ENCODE results near the gene CACFD1.
A peak's percentile ranks its signal among the peaks of the same experiment; 100 is the strongest.

The CACFD1 gene

GRCh38 chr9:133494636-133495326, 35.0 kb downstream of the CACFD1 start:
- TF ChIP-seq CTCF (IDR thresholded peaks at IDR 0.05; ENCODE audit: low read length, missing control alignments) = no peak
- DNase-seq (ENCODE audit: low read depth) = no peak
- H3K4me3 ChIP-seq (replicated peaks; ENCODE audit: low read depth, low read length) = no peak overlapping the region

GRCh38 chr9:133495327-133496293, 35.8 kb downstream of the CACFD1 start:
- no peak for TF ChIP-seq CTCF (IDR thresholded peaks at IDR 0.05; ENCODE audit: low read length, missing control alignments)
- no peak for DNase-seq (ENCODE audit: low read depth)
- H3K4me3 ChIP-seq (replicated peaks; ENCODE audit: low read depth, low read length) = no peak overlapping the region

- no peak overlapping the region for H3K4me3 ChIP-seq (replicated peaks; ENCODE audit: low read depth, low read length)
- DNase-seq (ENCODE audit: low read depth) = no peak
- TF ChIP-seq CTCF (IDR thresholded peaks at IDR 0.05; ENCODE audit: low read length, missing control alignments) = no peak
These were observed 37.4 kb downstream of the CACFD1 start for GRCh38 chr9:133496861-133497842.

- DNase-seq (ENCODE audit: low read depth) = no peak
- TF ChIP-seq CTCF (IDR thresholded peaks at IDR 0.05; ENCODE audit: low read length, missing control alignments) = peak; percentile 19
- H3K4me3 ChIP-seq (replicated peaks; ENCODE audit: low read depth, low read length) = no peak overlapping the region
These were observed 39.5 kb downstream of the CACFD1 start for GRCh38 chr9:133499132-133499891.

GRCh38 chr9:133499892-133500270, 40.1 kb downstream of the CACFD1 start:
- H3K4me3 ChIP-seq (replicated peaks; ENCODE audit: low read depth, low read length) = no peak overlapping the region
- no peak for TF ChIP-seq CTCF (IDR thresholded peaks at IDR 0.05; ENCODE audit: low read length, missing control alignments)
- no peak for DNase-seq (ENCODE audit: low read depth)

- TF ChIP-seq CTCF (IDR thresholded peaks at IDR 0.05; ENCODE audit: low read length, missing control alignments) = no peak
- no peak overlapping the region for H3K4me3 ChIP-seq (replicated peaks; ENCODE audit: low read depth, low read length)
- no peak for DNase-seq (ENCODE audit: low read depth)
These were observed 42.3 kb downstream of the CACFD1 start for GRCh38 chr9:133502112-133502511.

All from fibroblast of pulmonary artery (primary cell).